ENCODE results near the gene HCN2. TPM values are rescaled to one million over a fixed set of nuclear protein-coding genes. Genes with fewer than 3 reads are reported as not detected.

Gene HCN2
- total and polyA plus RNA-seq, 10 of the 15 experiments (the other 5 are each of a cell fraction or from before 2014, with no cell fraction given), result 0.01 to 0.54 (median 0.08) TPM; not detected in 4

DNA sequence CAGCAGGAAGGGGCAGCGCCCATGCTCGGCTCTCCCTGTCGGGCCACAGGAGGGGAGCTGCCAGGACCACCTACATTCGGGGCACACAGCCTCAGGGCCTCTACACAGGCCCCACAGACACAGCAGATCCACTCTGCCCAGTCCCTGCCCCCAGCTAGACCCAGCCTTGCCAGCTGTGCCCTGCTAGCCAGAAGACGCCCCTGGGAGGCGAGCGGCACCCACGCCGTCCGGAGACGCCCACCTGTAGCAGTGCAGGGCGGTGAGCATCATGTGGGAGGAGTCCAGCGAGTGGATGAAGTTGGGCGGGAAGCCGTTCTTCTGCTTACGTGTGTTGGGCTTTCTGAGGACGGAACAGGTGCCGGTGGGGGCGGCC, 28.6 kb downstream of the HCN2 start:
- Histone ChIP-seq H3K9me3 (replicated peaks; ENCODE audit: control insufficient read depth, insufficient read depth, low read length) (no peaks in the 10 kb centered on the region; the same call in 2 of the 3 replicates), H3K4me3 (no peak overlapping the region), H3K27ac (ENCODE audit: control insufficient read depth, insufficient read depth) (no peak overlapping the region), H4K20me1 (ENCODE audit: control insufficient read depth, insufficient read depth) (no peaks in the 10 kb centered on the region), H2AFZ (ENCODE audit: control insufficient read depth, low read depth, low read length) (no peak overlapping the region), H3K9ac (ENCODE audit: control insufficient read depth, insufficient read depth, low read length) (no peak overlapping the region), H3K4me1 (ENCODE audit: control insufficient read depth, insufficient read depth, low read length) (no peaks in the 10 kb centered on the region), H3K79me2 (ENCODE audit: control insufficient read depth, insufficient read depth, low read length) (no peaks in the 10 kb centered on the region), H3K27me3 (replicated peaks in 1 of 2; ENCODE audit: control insufficient read depth in 2 of 2, insufficient read depth in 2 of 2, low read length in 1 of 2) (no peaks in the 10 kb centered on the region), H3K36me3 (ENCODE audit: control insufficient read depth in 2 of 2, insufficient read depth in 2 of 2, low read length in 1 of 2) (peaks cover 0 to 9% of the 10 kb centered on the region in 2 experiments; a peak in 2 of 4 replicates), H3K4me2 (ENCODE audit: control insufficient read depth, insufficient read depth) (no peak overlapping the region)
- POLR2A ChIA-PET, result no interaction called here
- ATAC-seq, result no peak
- intact Hi-C loops (cut with micrococcal nuclease; ENCODE audit: unreplicated experiment) (no loop called here), in situ Hi-C loops (cut with MboI) (no loop called here)
- BruUV-seq (replicated peaks), result no TSS peak
- SMC1A ChIA-PET (ENCODE audit: uncharacterized antibody, unreplicated experiment), result no interaction called here
- DNase-seq (ENCODE audit: low read depth, low spot score), result no peak
- WGBS (ENCODE audit: insufficient coverage, insufficient replicate concordance, low lambda C conversion rate, missing lambda C conversion rate), result over 99% methylated on average over 19 of the region's 19 CpGs
- CTCF ChIA-PET, result no interaction called here
- FAIRE-seq, result no peak
- RAD21 ChIA-PET (ENCODE audit: unreplicated experiment), result no interaction called here
- TF ChIP-seq SMAD5 (IDR thresholded peaks at IDR 0.05; ENCODE audit: low read depth), result no peak
- TF ChIP-seq RCOR1 (conservative IDR thresholded peaks at IDR 0.05; ENCODE audit: low read depth, low read length), result no peak
- no peak for TF ChIP-seq EGR1 (IDR thresholded peaks at IDR 0.05; ENCODE audit: borderline replicate concordance in 1 of 2, low read depth in 2 of 2, low read length in 2 of 2)
- no peak for TF ChIP-seq MEF2B (IDR thresholded peaks at IDR 0.05; ENCODE audit: partially characterized antibody, poor library complexity, severe bottlenecking)
- TF ChIP-seq FOXM1 (IDR thresholded peaks at IDR 0.05; ENCODE audit: low read depth, low read length), result no peak
- no peak for TF ChIP-seq SMC3 (IDR thresholded peaks at IDR 0.05; ENCODE audit: borderline replicate concordance, low read length)
- TF ChIP-seq, protein P1, sequence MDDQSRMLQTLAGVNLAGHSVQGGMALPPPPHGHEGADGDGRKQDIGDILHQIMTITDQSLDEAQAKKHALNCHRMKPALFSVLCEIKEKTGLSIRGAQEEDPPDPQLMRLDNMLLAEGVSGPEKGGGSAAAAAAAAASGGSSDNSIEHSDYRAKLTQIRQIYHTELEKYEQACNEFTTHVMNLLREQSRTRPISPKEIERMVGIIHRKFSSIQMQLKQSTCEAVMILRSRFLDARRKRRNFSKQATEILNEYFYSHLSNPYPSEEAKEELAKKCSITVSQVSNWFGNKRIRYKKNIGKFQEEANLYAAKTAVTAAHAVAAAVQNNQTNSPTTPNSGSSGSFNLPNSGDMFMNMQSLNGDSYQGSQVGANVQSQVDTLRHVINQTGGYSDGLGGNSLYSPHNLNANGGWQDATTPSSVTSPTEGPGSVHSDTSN (IDR thresholded peaks at IDR 0.05; ENCODE audit: insufficient replicate concordance, low read depth, low read length), result no peak
- no peak for TF ChIP-seq ZNF207 (IDR thresholded peaks at IDR 0.05; ENCODE audit: borderline replicate concordance)
- TF ChIP-seq FOS (IDR thresholded peaks at IDR 0.05; ENCODE audit: borderline replicate concordance, extremely low read depth, insufficient read length), result no peak
- TF ChIP-seq, protein P2, sequence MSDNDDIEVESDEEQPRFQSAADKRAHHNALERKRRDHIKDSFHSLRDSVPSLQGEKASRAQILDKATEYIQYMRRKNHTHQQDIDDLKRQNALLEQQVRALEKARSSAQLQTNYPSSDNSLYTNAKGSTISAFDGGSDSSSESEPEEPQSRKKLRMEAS (IDR thresholded peaks at IDR 0.05; ENCODE audit: low read depth, low read length), result no peak
- TF ChIP-seq GABPA (IDR thresholded peaks at IDR 0.05; ENCODE audit: low read depth), result no peak
- TF ChIP-seq ZNF24 (IDR thresholded peaks at IDR 0.05), result no peak
- TF ChIP-seq ATF2 (IDR thresholded peaks at IDR 0.05; ENCODE audit: low read length), result no peak
- TF ChIP-seq ASH2L (IDR thresholded peaks at IDR 0.05; ENCODE audit: borderline replicate concordance, low read depth), result no peak
- no peak for TF ChIP-seq ZSCAN29 (IDR thresholded peaks at IDR 0.05)
- no peak for TF ChIP-seq ZNF622 (IDR thresholded peaks at IDR 0.05)
- TF ChIP-seq SREBF1 (IDR thresholded peaks at IDR 0.05; ENCODE audit: low read length), result no peak
- TF ChIP-seq, protein P3, sequence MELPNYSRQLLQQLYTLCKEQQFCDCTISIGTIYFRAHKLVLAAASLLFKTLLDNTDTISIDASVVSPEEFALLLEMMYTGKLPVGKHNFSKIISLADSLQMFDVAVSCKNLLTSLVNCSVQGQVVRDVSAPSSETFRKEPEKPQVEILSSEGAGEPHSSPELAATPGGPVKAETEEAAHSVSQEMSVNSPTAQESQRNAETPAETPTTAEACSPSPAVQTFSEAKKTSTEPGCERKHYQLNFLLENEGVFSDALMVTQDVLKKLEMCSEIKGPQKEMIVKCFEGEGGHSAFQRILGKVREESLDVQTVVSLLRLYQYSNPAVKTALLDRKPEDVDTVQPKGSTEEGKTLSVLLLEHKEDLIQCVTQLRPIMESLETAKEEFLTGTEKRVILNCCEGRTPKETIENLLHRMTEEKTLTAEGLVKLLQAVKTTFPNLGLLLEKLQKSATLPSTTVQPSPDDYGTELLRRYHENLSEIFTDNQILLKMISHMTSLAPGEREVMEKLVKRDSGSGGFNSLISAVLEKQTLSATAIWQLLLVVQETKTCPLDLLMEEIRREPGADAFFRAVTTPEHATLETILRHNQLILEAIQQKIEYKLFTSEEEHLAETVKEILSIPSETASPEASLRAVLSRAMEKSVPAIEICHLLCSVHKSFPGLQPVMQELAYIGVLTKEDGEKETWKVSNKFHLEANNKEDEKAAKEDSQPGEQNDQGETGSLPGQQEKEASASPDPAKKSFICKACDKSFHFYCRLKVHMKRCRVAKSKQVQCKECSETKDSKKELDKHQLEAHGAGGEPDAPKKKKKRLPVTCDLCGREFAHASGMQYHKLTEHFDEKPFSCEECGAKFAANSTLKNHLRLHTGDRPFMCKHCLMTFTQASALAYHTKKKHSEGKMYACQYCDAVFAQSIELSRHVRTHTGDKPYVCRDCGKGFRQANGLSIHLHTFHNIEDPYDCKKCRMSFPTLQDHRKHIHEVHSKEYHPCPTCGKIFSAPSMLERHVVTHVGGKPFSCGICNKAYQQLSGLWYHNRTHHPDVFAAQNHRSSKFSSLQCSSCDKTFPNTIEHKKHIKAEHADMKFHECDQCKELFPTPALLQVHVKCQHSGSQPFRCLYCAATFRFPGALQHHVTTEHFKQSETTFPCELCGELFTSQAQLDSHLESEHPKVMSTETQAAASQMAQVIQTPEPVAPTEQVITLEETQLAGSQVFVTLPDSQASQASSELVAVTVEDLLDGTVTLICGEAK (IDR thresholded peaks at IDR 0.05; ENCODE audit: borderline replicate concordance), result no peak
